ENCODE measurements around the gene SH3RF3. TPM values are rescaled to one million over a fixed set of nuclear protein-coding genes. Genes with fewer than 3 reads are reported as not detected.

Gene SH3RF3
- total RNA-seq, 4 donors from 2014 or later: 2.2 to 6.1 (median 4.2) TPM

DNA sequence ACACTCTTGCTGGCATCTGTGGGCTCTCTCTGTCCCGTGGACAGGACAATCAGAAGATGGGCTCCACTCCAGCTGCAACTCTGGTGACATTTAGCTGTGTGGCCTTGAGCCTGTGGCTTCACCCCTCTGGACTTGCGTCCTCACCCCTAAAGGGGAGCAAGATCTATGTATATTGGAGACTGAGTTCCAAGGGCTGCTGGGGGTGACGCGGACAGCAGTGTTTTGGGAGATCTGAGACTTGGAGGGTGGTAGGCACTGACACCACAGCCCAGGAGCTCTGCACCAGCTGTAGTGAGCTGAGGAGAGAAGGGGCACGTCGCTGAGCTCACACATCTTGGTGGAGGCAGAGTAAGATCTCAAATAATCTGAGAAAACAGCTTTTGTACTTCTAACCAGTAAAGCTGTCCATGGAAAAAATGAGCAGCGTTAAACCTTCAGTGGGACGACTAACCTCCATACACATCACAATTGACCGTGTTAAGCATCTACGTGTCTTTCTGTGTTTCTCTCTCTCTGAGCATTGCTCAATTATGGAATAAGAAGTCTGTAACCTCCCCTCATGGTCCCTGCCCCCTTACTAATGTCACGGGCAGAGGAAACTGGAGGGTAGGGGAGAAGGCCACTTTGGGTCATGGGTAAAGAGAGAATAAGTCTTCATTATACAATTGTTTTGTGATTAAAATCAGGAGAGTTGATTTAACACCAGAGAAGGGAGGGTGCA, 85.8 kb downstream of the SH3RF3 start:
- Histone ChIP-seq H3K27ac (no peak overlapping the region), H3K9me3 (no peaks in the 10 kb centered on the region), H3K4me1 (peaks cover 41% of the 10 kb centered on the region), H3K4me3 (no peak overlapping the region), H3K36me3 (no peaks in the 10 kb centered on the region), H3K27me3 (no peaks in the 10 kb centered on the region)
- peak in 1 of 2 donors; percentile 60 for DNase-seq (ENCODE audit: low spot score in 2 of 2)
- no peak for TF ChIP-seq POLR2A (IDR thresholded peaks at IDR 0.05)
- TF ChIP-seq, protein P1, sequence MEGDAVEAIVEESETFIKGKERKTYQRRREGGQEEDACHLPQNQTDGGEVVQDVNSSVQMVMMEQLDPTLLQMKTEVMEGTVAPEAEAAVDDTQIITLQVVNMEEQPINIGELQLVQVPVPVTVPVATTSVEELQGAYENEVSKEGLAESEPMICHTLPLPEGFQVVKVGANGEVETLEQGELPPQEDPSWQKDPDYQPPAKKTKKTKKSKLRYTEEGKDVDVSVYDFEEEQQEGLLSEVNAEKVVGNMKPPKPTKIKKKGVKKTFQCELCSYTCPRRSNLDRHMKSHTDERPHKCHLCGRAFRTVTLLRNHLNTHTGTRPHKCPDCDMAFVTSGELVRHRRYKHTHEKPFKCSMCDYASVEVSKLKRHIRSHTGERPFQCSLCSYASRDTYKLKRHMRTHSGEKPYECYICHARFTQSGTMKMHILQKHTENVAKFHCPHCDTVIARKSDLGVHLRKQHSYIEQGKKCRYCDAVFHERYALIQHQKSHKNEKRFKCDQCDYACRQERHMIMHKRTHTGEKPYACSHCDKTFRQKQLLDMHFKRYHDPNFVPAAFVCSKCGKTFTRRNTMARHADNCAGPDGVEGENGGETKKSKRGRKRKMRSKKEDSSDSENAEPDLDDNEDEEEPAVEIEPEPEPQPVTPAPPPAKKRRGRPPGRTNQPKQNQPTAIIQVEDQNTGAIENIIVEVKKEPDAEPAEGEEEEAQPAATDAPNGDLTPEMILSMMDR (IDR thresholded peaks at IDR 0.05): no peak
- TF ChIP-seq EP300 (IDR thresholded peaks at IDR 0.05): no peak
- TF ChIP-seq POLR2AphosphoS5 (IDR thresholded peaks at IDR 0.05): no peak
- WGBS: 90% methylated on average over 11 of the region's 11 CpGs

- no peaks in the 10 kb centered on the region for H3K36me3 ChIP-seq
- WGBS: 90% methylated on average over 11 of the region's 11 CpGs
- peaks cover 32% of the 10 kb centered on the region for H3K4me1 ChIP-seq
Measured at GRCh38 chr2:109215866-109216265, 86.9 kb downstream of the SH3RF3 start.

GRCh38 chr2:109216332-109216731, 87.3 kb downstream of the SH3RF3 start:
- Histone ChIP-seq H3K36me3 (no peaks in the 10 kb centered on the region), H3K9me3 (no peaks in the 10 kb centered on the region), H3K27ac (no peak overlapping the region), H3K4me1 (peaks cover 28% of the 10 kb centered on the region), H3K4me3 (no peak overlapping the region), H3K27me3 (no peaks in the 10 kb centered on the region)
- 96% methylated on average over 6 of the region's 6 CpGs for WGBS
- DNase-seq (ENCODE audit: low spot score in 2 of 2): peak in 1 of 2 donors; percentile 60
- TF ChIP-seq, protein P1 (IDR thresholded peaks at IDR 0.05): no peak
- no peak for TF ChIP-seq POLR2A (IDR thresholded peaks at IDR 0.05)
- no peak for TF ChIP-seq POLR2AphosphoS5 (IDR thresholded peaks at IDR 0.05)

More at GRCh38 chr2:109215866-109216265, 86.9 kb downstream of the SH3RF3 start:
- no peak for TF ChIP-seq POLR2A (IDR thresholded peaks at IDR 0.05)
- no peak for TF ChIP-seq POLR2AphosphoS5 (IDR thresholded peaks at IDR 0.05)
- TF ChIP-seq EP300 (IDR thresholded peaks at IDR 0.05): no peak
- TF ChIP-seq, protein P1 (IDR thresholded peaks at IDR 0.05): no peak
- peak in 1 of 2 donors; percentile 58 for DNase-seq (ENCODE audit: low spot score in 2 of 2)
- H3K9me3 ChIP-seq: no peaks in the 10 kb centered on the region
- no peaks in the 10 kb centered on the region for H3K27me3 ChIP-seq
- H3K27ac ChIP-seq: no peak overlapping the region
- H3K4me3 ChIP-seq: no peak overlapping the region

GRCh38 chr2:109217362-109218086, 88.5 kb downstream of the SH3RF3 start:
- peak in 1 of 2 donors; percentile 56 for DNase-seq (ENCODE audit: low spot score in 2 of 2)
- H3K36me3 ChIP-seq: no peaks in the 10 kb centered on the region
- 82% methylated on average over 12 of the region's 12 CpGs for WGBS
- H3K27ac ChIP-seq: no peak overlapping the region
- H3K27me3 ChIP-seq: no peaks in the 10 kb centered on the region
- H3K9me3 ChIP-seq: no peaks in the 10 kb centered on the region
- TF ChIP-seq, protein P1 (IDR thresholded peaks at IDR 0.05): no peak
- TF ChIP-seq POLR2AphosphoS5 (IDR thresholded peaks at IDR 0.05) (no peak), POLR2A (IDR thresholded peaks at IDR 0.05) (no peak), EP300 (IDR thresholded peaks at IDR 0.05) (no peak)
- H3K4me3 ChIP-seq: no peak overlapping the region
- peaks cover 28% of the 10 kb centered on the region for H3K4me1 ChIP-seq
